Choroid plexus epithelial cell (primary cell): ENCODE results near the gene SHB.

Experiments used
- DNase-seq: peaks from one replicate; pipeline ENCODE4 v3.0.0-alpha.2; 2010; ENCODE audit warnings: low read depth
- H3K4me3 ChIP-seq: 2 replicates; pipeline ENCODE4 v1.5.1; 2011; ENCODE audit warnings: low read depth, mild to moderate bottlenecking, control low read depth, low read length, moderate library complexity
- CTCF ChIP-seq: conservative IDR thresholded peaks from 2 replicates; pipeline ENCODE4 v1.5.1; 2011; ENCODE audit warnings: low read depth, mild to moderate bottlenecking, control low read depth, inconsistent platforms, low read length, moderate library complexity

SHB gene

GRCh38 chr9:38064842-38065368 is 4.1 kb downstream of the SHB start:
- peak overlapping the region; percentile 5 for H3K4me3 ChIP-seq
- DNase-seq = no peak
- no peak for TF ChIP-seq CTCF

GRCh38 chr9:38063363-38063707 is 5.7 kb downstream of the SHB start:
- H3K4me3 ChIP-seq = peak overlapping the region; percentile 1
- TF ChIP-seq CTCF = no peak
- DNase-seq = no peak

GRCh38 chr9:38062498-38063362 is 6.3 kb downstream of the SHB start:
- no peak for TF ChIP-seq CTCF
- DNase-seq = peak; percentile 61
- no peak overlapping the region for H3K4me3 ChIP-seq

- no peak overlapping the region for H3K4me3 ChIP-seq
- DNase-seq = no peak
- no peak for TF ChIP-seq CTCF
Observed at GRCh38 chr9:38062106-38062497, 6.9 kb downstream of the SHB start.

GRCh38 chr9:38061326-38061977 is 7.6 kb downstream of the SHB start:
- no peak overlapping the region for H3K4me3 ChIP-seq
- TF ChIP-seq CTCF = no peak
- DNase-seq = no peak

GRCh38 chr9:38060681-38061080 is 8.3 kb downstream of the SHB start:
- DNase-seq = no peak

More at GRCh38 chr9:38060681-38061080, 8.3 kb downstream of the SHB start:
- no peak for TF ChIP-seq CTCF
- no peak overlapping the region for H3K4me3 ChIP-seq
